ENCODE measurements around the gene ZNF689. TPM values are rescaled to one million over a fixed set of nuclear protein-coding genes. Genes with fewer than 3 reads are reported as not detected.
"Not testable (repeated sequence)": the region's sequence is repeated elsewhere in the genome, so short reads cannot be mapped to it uniquely, and the experiment has no call there.

ZNF689 gene
- total RNA-seq, 1 experiment from 2014 or later: 11.7 TPM

DNA sequence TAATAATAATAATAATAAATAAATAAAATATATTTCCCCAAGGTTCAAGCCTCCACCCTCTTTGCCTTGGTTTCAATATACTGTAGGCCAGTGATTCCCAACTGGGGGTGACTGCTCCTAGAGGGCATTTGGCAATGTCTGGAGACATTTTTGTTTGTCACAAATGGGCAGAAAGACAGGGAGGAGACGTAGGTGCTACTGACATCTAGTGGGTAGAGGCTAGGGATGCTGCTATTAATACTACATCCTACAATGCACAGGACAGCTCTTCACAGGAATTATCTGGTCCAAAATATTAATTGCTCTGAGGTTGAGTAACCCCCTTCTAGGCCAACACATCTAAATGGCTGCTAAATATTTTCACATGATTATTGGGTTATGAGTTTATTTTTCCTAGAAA, 27.8 kb upstream of the ZNF689 start:
- Mint-ChIP-seq H3K9me3 (ENCODE audit: unreplicated experiment) (no peaks in the 10 kb centered on the region), H3K4me1 (ENCODE audit: low read depth, unreplicated experiment) (no peaks in the 10 kb centered on the region), H3K27me3 (ENCODE audit: insufficient read depth, unreplicated experiment) (no peaks in the 10 kb centered on the region), H3K27ac (ENCODE audit: unreplicated experiment) (no peak overlapping the region), H3K4me3 (ENCODE audit: unreplicated experiment) (no peak overlapping the region), H3K36me3 (ENCODE audit: insufficient read depth, unreplicated experiment) (peaks cover 9% of the 10 kb centered on the region)
- H3K4me1 ChIP-seq: no peaks in the 10 kb centered on the region
- CTCF ChIA-PET: interaction anchor here (0.6 to 1.5 kb wide), 6 partner anchors 13 to 526 kb away, joined by 3 to 7 read pairs (median 4); partner anchors contain the start of genes DCTPP1, FBRS and PRR14
- H3K36me3 ChIP-seq (ENCODE audit: control insufficient read depth, insufficient read depth, low read length): no peaks in the 10 kb centered on the region
- no peak overlapping the region for H3K4me3 ChIP-seq (ENCODE audit: low read depth, low read length)
- intact Hi-C loops (cut with micrococcal nuclease; ENCODE audit: unreplicated experiment): no loop called here
- POLR2A ChIA-PET: interaction anchor here (0.6 kb wide), 2 partner anchors 51 to 103 kb away, joined by 4 to 6 read pairs; no protein-coding TSS in a partner anchor
- no peaks in the 10 kb centered on the region for H3K9me3 ChIP-seq
- peak in 1 of 2 experiments; percentile 59 for DNase-seq
- TF ChIP-seq, protein P1, sequence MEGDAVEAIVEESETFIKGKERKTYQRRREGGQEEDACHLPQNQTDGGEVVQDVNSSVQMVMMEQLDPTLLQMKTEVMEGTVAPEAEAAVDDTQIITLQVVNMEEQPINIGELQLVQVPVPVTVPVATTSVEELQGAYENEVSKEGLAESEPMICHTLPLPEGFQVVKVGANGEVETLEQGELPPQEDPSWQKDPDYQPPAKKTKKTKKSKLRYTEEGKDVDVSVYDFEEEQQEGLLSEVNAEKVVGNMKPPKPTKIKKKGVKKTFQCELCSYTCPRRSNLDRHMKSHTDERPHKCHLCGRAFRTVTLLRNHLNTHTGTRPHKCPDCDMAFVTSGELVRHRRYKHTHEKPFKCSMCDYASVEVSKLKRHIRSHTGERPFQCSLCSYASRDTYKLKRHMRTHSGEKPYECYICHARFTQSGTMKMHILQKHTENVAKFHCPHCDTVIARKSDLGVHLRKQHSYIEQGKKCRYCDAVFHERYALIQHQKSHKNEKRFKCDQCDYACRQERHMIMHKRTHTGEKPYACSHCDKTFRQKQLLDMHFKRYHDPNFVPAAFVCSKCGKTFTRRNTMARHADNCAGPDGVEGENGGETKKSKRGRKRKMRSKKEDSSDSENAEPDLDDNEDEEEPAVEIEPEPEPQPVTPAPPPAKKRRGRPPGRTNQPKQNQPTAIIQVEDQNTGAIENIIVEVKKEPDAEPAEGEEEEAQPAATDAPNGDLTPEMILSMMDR (IDR thresholded peaks at IDR 0.05; ENCODE audit: insufficient read depth in 1 of 2, low read depth in 1 of 2, low read length in 1 of 2, severe bottlenecking in 1 of 2, unreplicated experiment in 1 of 2): peak; percentile 32 to 64
- no peaks in the 10 kb centered on the region for H3K27me3 ChIP-seq (replicated peaks; ENCODE audit: control insufficient read depth, insufficient read depth, low read length)
- BruUV-seq (replicated peaks): no TSS peak

GRCh38 chr16:30637139-30637538, 26.9 kb upstream of the ZNF689 start:
- H3K9me3 ChIP-seq; H3K4me1 Mint-ChIP-seq (ENCODE audit: low read depth, unreplicated experiment); H3K27ac Mint-ChIP-seq (ENCODE audit: unreplicated experiment); H3K36me3 Mint-ChIP-seq (ENCODE audit: insufficient read depth, unreplicated experiment); POLR2A ChIA-PET; H3K27me3 ChIP-seq (replicated peaks; ENCODE audit: control insufficient read depth, insufficient read depth, low read length); H3K27me3 Mint-ChIP-seq (ENCODE audit: insufficient read depth, unreplicated experiment); DNase-seq; BruUV-seq (replicated peaks); intact Hi-C loops (cut with micrococcal nuclease; ENCODE audit: unreplicated experiment); H3K4me3 Mint-ChIP-seq (ENCODE audit: unreplicated experiment); H3K4me1 ChIP-seq; H3K36me3 ChIP-seq (ENCODE audit: control insufficient read depth, insufficient read depth, low read length); H3K4me3 ChIP-seq (ENCODE audit: low read depth, low read length); H3K9me3 Mint-ChIP-seq (ENCODE audit: unreplicated experiment): not testable (repeated sequence)
- CTCF ChIA-PET: interaction anchor here (0.7 to 1.5 kb wide), 3 partner anchors 22 to 602 kb away, joined by 3 to 7 read pairs (median 7); partner anchors contain the start of genes DCTPP1 and FBRS

GRCh38 chr16:30636599-30636998, 26.4 kb upstream of the ZNF689 start:
- DNase-seq: no peak
- BruUV-seq (replicated peaks): no TSS peak
- intact Hi-C loops (cut with micrococcal nuclease; ENCODE audit: unreplicated experiment): no loop called here
- Histone ChIP-seq H3K4me1 (no peaks in the 10 kb centered on the region), H3K4me3 (ENCODE audit: low read depth, low read length) (no peak overlapping the region), H3K9me3 (no peaks in the 10 kb centered on the region), H3K36me3 (ENCODE audit: control insufficient read depth, insufficient read depth, low read length) (no peaks in the 10 kb centered on the region), H3K27me3 (replicated peaks; ENCODE audit: control insufficient read depth, insufficient read depth, low read length) (no peaks in the 10 kb centered on the region)
- Mint-ChIP-seq H3K36me3 (ENCODE audit: insufficient read depth, unreplicated experiment) (peaks cover 9% of the 10 kb centered on the region), H3K27me3 (ENCODE audit: insufficient read depth, unreplicated experiment) (no peaks in the 10 kb centered on the region), H3K9me3 (ENCODE audit: unreplicated experiment) (no peaks in the 10 kb centered on the region), H3K27ac (ENCODE audit: unreplicated experiment) (no peak overlapping the region), H3K4me3 (ENCODE audit: unreplicated experiment) (no peak overlapping the region), H3K4me1 (ENCODE audit: low read depth, unreplicated experiment) (no peaks in the 10 kb centered on the region)
- TF ChIP-seq, protein P1 (IDR thresholded peaks at IDR 0.05; ENCODE audit: insufficient read depth in 1 of 2, low read depth in 1 of 2, low read length in 1 of 2, severe bottlenecking in 1 of 2, unreplicated experiment in 1 of 2): no peak
- ChIA-PET CTCF (interaction anchor here (0.7 to 1.5 kb wide), 3 partner anchors 207 to 601 kb away, joined by 7 read pairs; partner anchors contain the start of gene DCTPP1), POLR2A (no interaction called here)

All from Caco-2 (cell line).